GM04504 (cell line): Measurements from ENCODE around the gene RXYLT1.

Experiments
- DNase-seq: peaks from one replicate; pipeline ENCODE4 v3.0.0-alpha.2; 2012; ENCODE audit warnings: low read depth

Gene RXYLT1

DNA sequence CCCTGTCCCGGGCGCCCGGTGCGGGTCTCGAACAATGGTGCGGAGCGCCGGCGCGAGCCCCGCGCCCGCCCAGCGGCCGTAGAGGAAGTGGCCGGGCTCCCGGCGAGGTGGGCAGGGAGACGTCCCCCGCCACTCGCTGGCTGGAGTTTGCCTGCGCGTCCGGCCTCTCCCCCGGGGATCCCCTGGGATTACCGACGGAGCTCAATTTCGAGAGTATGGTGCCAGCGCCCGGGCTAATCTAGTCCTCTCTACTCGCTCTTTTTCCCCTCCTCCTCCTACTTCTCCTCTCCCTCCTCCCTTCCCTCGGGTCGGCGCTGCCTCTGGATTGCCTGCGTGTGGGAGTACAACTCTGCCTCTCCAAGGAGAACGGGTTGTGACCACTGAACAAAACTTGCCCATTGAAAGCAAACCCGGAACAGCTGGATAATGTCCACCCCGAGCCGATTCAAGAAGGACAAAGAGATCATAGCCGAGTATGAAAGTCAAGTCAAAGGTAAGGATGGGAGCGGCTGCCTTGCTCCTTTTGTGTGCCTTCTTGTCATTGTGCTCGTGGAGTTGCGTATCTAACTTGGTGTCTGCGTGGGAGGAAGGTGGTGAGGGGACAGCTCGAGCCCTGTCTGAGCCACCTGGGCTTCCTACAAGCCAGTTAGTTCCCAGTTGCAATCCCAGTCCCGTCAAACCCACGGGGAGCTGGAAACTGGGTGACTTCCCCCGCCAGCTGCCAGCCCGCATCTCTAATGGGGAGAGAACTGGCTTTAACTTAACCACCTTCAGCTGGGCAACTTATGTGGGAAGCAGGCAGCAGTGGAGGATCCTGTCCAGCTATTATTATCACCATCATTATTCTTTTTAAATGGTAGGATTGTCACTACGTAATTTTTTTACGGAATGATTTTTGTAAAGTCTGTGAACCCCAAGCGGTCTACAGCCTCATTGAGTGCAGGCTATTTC, 65.0 kb downstream of the RXYLT1 start, which contains the start of gene SRGAP1:
Gene SRGAP1 (plus strand): TSS at position 310 of the 951 bp plus-strand sequence. CDS start 117 bp downstream, at position 427.
- DNase-seq = no peak

DNA sequence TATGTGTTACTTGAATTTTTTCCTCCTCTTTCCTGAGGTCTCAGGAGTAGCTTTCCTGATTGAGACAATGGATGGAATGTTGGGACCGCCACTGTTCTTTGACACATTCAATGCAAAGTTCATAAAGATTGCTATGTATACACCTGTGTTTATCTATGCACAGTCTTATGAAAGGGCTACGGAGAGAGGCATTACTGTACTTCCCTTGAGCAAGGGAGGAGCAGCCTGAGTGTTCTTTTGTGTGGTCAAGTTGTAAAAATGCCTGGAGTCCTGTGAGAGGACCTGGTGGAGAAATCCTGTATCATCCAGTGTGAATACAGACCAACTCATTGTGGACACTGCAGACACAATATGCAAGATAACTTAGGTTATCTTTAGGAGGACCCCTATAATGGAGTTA, 66.0 kb downstream of the RXYLT1 start:
- DNase-seq = no peak

DNA sequence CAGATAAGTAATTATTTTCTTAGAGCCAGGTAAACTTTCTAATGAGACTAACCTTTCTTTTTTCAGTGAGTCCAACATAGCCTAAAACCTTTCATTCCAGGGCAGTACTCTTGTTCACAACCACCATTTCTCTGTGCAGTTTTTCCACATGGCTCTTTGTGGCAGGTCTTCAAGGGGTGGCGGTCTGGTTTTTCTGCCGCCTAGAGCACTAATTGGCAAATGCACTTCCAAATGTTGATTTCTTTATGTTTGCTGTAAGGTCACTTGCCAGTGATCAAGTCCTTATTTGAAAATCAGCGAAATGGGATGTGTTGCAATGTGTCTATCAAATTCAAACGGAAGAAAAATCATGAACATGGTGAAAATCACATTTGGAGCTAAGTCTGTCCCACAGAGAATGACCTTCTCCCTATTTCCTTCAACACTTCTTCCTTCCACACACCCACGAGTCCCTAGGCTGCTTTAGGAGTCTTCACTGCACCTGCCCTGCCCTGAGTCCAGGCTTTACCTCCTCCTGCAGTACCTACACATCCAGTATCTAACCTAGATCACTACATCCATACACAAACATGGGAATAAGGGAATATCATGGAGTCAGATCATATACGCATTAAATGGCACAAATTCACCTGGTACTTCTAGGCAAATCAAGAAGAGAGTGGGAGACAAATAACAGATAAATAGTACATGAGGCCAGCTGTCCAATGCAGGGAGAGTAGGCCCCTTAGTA, 66.7 kb downstream of the RXYLT1 start:
- no peak for DNase-seq

DNA sequence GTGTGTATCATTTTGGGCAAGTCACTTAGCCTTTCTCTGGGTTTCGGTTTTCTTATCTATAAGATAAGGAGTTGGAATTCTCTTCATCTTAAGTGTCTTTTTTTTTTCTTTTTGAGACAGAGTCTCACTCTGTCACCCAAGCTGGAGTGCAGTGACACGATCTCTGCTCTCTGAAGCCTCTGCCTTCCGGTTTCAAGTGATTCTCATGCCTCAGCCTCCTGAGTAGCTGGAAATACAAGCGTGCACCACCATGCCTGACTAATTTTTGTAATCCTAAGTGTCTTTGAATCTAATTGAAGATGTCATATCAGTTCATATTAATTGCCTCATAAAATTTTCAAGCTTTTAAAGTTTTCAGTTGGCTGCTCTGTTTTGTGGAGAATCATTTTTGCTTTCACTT, 68.7 kb downstream of the RXYLT1 start:
- DNase-seq = no peak

DNA sequence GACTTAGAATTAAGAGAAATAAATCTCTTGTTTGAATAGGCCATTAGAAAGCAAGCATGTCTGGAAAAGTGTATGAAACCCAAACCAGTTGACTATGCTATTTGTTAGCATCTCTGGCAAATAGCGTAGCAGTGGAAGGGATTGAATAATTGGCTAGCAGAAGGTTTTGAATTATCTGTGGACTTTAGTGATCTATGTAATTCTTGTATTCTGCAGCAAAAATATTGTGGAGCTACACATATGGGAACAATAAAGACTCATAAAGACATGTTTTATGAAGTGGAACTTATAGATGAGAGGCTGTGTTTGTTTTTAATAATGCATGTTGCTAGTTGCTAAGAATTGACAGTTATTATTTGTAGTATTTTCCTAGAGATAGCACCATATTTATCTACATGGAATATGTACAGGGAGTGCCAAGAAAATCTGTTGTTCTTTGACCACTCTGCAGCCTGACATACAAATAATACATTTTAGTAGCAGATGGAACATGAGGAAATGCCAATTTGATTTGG, 69.5 kb downstream of the RXYLT1 start:
- DNase-seq = no peak

DNA sequence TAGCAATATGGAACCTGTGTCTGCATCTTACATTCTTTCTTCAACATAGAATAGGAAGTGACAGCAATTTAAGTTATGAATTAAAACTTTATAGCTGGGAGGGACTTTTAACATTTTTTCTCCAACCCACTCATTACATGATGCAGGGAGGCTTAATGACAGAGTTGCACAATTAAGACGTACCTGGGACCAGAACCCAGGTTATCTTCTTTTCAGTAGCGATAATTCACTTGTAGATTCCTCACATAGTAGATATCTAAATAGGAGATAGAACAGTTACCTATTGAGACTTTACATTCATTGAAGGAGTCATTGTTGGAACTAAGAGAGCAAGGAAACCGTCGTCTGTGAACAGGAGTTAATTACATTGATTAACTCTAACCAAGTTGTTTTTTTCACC, 69.9 kb downstream of the RXYLT1 start:
- no peak for DNase-seq

DNA sequence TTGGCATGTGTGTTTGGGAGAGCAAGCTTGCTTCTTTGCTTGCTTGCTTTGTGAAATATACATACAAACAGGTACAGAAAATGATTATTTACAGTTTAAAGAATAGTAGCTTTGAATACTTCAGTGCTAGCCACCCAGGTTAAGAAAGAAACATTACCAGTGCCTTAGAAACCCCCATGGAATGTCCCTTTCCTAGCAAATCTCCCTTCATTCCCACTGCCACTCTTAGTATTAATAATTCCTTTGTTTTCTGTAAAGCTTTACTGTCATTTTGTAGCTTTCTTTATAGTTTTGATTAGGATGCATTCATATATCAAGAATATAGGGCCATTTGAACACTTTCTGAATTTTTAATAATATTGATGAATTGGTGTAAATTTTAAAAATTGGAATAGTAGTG, 74.3 kb downstream of the RXYLT1 start:
- no peak for DNase-seq

DNA sequence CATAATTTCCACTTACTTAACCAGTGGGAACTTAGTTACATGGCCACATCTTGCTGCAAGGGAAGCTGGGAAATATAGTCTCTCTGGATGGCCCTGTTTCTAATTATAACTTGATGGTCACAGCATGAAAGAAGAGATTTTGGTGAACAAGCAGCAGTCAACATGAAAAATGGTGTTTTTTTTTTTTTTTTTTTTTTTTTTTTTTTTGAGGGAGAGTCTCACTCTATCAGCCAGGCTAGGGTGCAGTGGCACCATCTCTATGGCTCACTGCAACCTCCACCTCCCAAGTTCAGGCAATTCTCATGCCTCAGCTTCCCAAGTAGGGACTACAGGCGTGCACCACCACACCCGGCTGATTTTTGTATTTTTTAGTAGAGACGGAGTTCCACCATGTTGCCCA, 75.6 kb downstream of the RXYLT1 start:
- no peak for DNase-seq

DNA sequence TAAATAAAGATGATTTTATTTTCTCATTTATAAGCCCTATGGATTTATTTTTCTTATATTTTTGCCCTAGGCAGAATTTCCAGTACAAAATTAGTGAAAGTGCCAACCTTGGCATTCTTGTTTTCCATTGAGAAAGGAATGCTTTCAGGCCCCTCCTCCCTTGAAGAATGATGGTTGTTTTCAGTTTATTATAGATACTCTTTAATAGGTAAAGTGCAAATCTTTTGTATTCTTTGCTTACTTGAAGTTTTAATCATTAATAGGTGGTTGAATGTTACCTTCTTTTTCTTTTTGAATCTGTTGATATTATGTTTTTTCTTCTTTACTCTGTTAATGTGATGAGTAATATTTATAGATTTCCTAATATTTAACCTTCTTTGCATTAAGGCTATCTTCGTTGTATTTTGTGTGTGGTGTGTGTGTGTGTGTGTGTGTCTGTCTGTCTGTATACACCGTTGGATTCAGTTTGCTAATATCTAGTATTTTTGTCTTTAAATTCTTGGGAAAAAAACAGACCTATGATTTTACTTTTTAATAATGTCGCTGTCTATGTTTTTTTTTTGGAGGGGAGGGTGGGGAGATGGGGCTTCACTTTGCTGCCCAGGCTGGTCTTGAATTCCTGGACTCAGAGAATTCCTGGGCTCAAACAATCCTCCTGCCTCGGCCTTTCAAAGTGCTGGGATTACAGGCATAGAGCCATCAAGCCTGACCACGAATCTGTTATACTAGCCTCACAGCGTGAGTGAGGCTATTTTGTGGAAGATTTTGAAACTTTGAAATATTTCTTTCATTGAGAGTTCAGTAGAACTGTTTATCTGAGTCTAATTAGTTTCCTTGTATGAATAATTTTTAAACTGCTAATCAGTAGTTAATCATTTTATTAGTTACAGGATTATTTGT, 78.3 kb downstream of the RXYLT1 start:
- no peak for DNase-seq
